GOT3 (cell line): ENCODE data around the gene DIABLO.
"Not testable (repeated sequence)": the region's sequence is repeated elsewhere in the genome, so short reads cannot be mapped to it uniquely, and the experiment has no call there.

ENCODE experiments used
- DNase-seq: peaks from one replicate; lab custom pipeline; 2025; ENCODE audit warnings: mixed read lengths; lab: John Stamatoyannopoulos, UW

Gene DIABLO

DNA sequence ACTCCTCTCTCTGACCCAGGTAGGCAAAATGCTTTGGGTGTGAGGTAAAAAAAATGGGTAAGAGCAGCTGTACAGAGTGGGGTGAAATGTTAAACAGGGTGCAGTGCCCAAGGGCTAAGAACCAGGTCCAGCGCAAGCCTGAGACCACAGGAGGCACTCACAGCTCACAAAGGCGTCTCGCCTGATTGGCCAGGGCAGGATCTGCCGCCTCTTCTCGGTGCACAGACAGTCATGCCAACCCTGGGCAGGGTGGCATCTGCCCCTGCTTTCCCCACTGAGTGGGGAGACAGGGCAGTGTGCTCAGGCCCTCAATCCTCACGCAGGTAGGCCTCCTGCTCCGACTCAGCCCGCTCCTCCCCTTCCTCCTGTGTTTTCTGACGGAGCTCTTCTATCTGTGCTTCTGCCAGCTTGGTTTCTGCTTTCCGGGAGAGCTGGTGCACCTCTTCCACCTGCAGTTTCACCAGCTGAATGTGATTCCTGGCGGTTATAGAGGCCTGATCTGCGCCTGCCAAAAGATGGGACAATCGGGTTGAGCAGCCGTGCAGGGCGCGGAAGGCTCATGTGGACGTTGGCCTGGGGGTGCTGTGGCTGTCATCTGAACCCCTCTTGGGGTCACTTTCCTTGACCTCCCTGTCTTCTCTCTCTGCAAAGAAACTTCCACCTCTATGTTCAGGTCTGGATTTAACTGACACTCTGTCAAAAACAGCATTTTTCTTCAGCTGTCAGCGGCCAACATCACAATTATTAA, 17.6 kb downstream of the DIABLO start:
- DNase-seq: no peak

DNA sequence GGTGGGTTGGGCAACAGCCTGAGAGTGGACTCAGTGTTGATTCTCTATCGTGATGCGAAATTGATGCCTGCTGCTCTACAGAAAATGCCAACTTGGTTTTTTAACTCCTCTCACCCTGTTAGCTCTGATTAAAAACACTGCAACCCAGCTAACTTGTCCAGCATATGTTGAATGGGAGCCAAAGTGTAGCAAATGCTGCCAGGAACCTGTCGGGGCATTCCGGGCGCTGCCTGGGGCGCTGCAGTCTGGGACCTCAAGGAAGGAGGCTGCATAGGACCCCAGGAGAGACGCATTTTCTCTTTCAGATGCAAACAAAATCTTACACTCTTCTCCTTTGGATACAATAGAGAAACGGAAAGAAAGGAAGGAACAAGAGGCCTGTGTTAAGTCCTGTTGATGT, 18.5 kb downstream of the DIABLO start:
- no peak for DNase-seq

DNA sequence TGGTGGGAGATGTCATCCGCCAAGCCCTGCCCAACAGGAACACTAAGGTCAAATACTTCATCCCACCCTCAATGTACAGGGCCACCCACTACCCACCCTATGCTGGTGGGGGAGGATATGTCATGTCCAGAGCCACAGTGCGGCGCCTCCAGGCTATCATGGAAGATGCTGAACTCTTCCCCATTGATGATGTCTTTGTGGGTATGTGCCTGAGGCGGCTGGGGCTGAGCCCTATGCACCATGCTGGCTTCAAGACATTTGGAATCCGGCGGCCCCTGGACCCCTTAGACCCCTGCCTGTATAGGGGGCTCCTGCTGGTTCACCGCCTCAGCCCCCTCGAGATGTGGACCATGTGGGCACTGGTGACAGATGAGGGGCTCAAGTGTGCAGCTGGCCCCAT, 18.9 kb downstream of the DIABLO start:
- DNase-seq: no peak

DNA sequence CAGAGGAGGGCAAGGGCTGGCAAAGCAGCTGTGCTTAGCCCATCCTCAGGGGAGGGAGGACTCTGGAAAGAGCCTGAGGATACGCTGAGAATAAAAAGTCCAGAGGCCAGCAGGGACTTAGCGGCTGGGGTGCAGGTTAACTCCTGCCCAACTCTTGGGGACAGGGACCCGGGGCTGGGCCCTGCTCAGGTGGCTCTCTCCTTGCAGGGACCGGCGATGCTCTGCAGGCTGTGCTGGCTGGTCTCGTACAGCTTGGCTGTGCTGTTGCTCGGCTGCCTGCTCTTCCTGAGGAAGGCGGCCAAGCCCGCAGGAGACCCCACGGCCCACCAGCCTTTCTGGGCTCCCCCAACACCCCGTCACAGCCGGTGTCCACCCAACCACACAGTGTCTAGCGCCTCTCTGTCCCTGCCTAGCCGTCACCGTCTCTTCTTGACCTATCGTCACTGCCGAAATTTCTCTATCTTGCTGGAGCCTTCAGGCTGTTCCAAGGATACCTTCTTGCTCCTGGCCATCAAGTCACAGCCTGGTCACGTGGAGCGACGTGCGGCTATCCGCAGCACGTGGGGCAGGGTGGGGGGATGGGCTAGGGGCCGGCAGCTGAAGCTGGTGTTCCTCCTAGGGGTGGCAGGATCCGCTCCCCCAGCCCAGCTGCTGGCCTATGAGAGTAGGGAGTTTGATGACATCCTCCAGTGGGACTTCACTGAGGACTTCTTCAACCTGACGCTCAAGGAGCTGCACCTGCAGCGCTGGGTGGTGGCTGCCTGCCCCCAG, 19.6 kb downstream of the DIABLO start:
- no peak for DNase-seq

DNA sequence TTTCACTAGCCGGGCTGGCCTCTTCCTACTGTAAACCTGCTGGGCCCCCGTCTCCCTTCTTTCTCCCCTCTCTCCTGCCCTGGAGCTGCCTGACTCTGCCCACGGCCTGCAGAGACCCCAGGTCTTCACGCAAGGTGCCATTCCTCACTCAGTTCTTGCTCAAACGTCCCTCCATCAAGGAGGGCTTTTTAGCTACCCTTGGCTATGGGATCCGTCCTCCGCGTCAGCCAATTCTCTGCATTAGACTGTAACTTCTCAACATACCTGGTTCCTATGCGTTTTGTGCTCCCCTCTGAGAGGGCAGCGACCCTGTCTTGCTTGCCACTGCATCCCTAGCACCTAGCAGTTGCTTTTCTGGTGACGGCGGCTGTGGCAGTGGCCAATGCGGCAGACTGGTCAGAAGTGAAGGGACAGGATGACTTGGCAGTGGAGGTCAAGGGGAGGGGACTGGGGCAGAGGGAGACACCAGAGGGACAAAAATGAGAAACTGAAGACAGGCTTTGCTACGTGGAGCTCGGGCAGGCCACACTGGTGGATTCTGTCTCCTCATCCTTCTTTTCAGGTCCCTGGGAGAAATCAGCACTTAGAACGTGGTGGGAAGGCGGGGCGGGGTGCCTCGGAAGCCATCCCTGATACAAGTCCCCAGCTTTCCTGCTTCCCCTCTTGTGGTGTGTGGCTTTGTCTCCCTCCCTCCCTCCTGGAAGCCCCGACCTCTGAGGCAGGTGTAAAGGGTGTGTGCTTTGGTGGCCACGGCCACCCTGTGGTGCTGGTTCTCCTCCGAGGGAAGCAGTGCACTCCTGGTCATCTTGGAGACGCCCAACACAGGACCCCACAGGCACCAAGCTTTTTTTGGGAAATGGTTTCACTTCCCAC, 20.6 kb downstream of the DIABLO start:
- no peak for DNase-seq

DNA sequence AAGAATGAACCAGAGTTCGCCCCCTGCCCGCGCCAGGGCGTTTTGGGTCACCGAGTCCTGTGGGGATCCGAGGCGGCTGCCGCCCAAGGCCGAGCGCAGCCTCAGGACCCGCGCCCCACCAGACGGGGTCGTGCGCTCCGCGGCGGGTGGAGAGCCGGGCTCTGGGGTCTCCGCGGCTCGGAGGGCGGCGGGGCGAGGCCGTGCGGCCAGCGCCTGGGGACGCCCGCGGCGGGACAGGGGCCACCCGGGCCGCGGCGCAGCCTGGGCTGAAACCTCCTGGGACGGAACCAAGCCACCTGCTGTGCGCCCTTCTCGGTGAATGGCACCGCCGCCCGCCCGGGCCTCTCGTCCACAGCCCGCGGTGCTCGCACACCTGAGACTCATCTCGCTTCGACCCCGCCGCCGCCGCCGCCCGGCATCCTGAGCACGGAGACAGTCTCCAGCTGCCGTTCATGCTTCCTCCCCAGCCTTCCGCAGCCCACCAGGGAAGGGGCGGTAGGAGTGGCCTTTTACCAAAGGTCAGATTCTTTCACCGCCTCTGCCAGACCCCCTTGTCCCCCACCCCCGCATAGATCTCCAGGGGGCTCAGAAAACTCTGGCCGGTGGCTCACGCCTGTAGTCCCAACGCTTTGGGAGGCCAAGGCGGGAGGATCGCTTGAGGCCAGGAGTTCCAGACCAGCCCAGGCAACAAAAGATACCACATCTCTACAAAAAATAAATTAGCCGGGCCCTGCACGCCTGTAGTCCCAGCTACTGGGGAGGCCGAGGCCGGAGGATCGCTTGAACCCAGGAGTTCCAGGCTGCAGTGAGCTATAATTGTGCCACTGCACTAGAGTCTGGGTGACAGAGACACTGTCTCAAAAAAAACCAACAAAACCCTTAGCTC, 21.4 kb downstream of the DIABLO start:
- no peak for DNase-seq

DNA sequence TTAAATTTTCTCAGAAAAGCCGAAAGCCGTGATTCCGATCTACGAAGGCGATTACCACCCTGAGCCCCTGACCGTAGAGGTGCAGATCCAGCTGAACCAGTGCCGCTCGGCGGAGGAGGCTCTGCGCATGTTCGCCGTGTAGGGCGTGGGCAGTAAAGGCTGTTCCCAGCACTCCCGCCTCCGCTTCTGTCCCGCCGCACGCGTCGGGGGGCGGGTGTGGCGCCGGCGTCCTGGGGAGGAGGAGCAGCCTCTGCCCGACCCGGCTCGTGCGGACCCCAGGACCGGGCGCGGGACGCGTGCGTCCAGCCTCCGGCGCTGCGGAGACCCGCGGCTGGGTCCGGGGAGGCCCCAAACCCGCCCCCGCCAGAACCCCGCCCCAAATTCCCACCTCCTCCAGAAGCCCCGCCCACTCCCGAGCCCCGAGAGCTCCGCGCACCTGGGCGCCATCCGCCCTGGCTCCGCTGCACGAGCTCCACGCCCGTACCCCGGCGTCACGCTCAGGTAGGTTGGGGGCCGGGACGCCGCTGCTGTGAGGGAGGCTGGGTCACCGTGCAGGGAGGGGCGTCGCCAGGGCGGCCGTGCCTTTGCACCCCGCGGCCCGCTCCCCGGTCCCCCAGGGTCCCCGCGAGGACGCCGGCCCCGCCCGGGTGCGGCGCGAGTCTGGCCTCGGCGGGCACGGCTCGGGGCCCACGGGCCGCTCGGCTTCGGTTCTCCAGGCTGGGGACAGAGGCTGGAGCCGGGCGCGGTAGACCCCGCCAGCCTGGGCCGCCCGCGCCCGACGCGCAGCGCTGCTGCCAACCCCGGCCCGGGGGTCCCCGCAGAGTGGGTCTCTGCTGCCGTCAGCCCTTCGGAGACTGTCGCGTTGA, 22.3 kb downstream of the DIABLO start, which contains the start of gene B3GNT4:
Gene B3GNT4, plus strand, starts transcription at position 409 of the 866 bp plus-strand sequence. CDS start 910 bp downstream, outside the sequence.
- DNase-seq: no peak

DNA sequence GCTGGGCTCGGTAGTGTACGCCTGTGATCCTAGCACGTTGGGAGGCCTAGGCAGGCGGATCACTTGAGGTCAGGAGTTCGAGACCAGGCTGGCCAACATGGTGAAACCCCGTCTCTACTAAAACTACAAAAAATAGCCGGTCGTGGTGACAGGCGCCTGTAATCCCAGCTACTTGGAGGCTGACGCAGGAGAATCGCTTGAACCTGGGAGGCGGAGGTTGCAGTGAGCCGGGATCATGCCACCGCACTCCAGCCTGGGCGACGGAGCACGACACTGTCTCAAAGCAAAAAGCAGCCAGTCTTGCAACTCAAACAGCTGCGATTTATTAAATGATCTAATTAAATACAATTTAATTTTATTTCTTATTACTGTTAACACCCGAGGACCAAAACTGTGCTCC, 23.0 kb downstream of the DIABLO start:
- not testable (repeated sequence) for DNase-seq

DNA sequence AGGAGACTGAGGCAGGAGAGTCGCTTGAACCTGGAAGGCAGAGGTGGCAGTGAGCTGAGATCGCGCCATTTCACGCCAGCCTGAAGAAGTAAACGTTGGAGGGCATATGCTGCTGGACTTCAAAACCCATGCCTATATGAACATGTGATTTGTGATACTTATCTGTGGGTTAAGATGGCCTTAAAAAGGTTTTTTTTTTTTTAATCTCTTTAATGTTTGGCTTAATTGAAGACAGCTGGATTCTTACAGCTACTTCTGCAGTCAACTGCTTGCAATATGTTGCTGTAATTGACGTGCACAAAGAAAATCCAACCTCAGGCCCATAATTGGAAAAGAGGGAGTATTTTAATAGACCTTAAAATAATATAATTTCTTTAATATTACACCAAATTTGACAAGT, 23.8 kb downstream of the DIABLO start:
- no peak for DNase-seq

DNA sequence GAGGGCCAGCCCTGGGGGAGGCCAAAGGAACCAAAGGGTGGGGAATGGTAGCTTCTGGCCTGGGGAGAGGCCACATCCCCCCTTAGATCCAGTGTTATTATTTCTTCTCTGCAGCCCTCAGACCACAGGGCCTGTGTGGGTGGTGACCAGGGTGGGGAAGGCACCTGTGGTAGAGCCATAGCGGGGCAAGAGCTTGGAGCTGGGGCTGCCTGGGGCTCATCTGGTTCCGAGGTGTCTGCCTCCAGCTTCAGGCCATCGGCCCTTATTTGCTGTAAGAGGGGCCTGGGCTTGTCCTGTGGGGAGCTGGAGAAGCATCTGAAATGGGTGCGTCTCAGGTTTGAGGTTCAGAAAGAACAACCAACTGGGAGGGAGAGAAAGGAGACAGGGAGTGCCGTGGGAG, 24.5 kb downstream of the DIABLO start:
- no peak for DNase-seq

DNA sequence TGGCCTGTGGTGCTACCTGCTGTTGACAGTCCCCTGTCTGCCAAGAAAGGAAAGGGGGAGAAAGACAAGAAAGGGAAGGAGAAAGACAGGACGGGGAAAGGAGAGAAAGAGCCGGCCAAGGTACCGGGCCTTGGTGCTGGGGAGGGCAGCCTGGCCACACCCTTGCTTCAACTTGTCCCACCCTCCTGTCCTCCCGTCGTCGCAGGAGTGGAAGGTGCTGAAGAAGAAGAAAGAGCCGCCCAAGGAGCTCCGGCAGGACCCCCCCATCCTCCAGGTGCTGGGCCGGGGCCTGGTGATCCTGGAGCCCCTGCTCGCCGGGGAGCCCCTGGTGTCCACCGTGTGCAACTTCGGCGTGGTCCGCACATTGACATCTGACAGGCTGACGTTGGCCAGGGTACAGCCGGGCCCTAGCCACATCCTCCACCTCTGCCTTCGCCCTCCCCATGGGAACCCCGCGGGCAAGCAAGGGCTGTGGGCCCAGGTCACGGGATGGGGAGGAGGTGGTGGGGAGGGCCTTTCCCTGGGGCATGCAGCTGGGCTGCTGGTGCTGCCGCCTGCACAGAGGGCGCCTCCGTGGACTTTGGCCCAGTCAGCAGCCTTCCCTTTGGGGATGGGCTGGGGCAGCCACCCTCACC, 25.2 kb downstream of the DIABLO start:
- no peak for DNase-seq

DNA sequence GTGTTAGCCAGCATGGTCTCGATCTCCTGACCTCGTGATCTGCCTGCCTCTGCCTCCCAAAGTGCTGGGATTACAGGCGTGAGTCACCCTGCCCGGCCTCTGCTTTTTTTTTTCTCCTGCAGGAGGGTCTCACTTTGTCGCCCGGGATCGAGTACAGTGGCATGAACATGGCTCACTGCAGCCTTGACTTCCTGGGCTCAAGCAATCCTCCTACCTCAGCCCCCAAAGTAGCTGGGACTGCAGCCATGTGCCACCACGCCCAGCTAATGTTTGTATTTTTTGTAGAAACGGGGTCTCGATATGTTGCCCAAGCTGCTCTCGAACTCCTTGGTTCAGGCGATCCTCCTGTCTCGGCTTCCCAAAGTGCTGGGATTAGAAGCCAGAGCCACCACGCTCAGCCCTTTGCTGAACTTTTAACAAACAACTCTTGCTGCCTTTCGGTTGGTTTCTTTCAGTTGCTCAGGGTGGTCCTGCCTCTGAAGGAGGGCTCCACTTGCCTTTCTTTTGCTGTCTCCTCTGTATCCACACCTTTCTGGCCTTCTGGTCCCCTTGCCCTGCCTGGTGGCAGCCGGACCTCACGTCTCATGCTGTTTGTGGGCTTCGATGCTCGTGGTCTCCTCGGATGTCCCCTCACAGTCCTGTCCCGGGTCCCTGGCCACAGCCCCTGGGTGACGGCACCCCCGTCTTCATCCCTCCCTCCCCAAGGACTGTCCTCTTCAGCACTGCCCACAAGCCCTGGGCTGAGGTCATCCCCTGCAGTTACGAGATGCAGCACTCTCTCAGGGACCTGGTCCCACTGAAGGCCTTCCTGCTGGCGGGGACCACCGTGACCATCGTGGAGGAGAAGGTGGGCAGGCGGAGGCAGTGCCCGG, 26.1 kb downstream of the DIABLO start:
- DNase-seq: no peak

DNA sequence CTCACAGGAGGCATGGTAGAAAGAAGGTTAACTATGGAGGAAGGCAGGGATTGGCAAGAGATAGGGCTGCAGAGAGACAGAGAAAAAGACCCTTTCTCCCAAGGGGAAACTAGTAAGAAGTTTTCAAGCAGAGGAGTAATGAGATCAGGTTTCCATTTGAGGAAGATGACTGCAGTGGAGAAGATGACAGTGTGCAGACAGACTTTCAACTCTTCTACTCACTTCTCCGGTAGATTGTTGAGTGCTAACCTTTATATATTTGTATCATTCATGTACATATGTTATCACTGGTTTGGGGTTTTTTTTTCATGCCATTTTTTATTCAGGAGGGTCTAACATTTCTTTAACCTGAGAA, 28.3 kb downstream of the DIABLO start:
- DNase-seq: no peak

DNA sequence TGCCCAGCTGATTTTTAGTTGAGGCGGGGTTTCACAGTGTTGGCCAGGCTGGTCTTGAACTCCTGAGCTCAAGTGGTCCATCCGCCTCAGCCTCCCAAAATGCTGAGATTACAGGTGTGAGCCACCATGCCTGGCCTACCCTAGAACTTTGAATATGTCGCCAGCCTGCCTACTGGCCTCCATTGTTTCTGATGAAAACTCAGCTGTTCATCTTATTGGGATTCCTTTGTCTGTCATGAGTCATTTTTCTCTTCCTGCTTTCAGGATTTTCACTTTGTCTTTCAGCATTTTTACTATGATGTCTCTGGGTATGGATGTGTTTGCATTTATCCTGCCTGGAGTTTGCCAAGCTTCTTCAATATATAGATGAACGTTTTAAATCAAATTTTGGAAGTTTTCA, 30.4 kb downstream of the DIABLO start:
- no peak for DNase-seq

DNA sequence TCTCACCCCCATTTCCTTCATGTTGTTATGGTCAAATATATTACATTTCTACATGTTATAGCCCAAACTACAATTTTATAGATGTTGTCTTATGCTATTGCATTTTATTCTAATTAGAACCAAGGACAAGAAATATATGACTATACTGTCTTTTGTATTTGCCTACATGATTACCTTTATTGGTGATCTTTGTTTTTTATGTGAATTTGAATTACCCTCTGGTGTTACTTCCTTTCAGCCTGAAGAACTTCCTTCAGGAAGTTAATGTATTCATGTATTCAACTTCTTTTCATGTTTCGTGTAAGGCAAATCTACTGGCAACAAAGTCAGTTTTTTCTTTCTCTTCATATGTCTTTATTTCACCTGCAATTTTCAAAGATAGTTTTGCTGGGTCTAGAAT, 31.0 kb downstream of the DIABLO start:
- no peak for DNase-seq

DNA sequence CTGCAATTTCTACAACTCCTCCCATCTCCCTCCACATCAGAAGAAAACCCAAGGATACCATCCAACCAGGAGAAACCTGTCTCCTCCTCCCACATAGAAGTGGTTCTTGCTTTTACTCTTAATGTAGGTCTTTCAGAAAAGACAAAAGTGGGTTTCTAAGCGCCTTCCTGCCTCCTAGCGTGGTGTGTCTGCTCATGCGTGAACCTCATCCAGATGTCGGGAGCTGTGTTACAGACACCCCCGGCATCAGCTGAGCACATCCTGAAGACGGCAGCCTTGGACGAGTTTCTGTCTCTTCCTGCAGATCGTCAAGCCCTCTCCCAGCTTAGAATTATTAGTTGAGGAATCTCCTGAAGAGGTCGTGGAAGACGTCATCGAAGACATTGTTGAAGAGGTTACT, 33.4 kb downstream of the DIABLO start:
- DNase-seq: no peak

DNA sequence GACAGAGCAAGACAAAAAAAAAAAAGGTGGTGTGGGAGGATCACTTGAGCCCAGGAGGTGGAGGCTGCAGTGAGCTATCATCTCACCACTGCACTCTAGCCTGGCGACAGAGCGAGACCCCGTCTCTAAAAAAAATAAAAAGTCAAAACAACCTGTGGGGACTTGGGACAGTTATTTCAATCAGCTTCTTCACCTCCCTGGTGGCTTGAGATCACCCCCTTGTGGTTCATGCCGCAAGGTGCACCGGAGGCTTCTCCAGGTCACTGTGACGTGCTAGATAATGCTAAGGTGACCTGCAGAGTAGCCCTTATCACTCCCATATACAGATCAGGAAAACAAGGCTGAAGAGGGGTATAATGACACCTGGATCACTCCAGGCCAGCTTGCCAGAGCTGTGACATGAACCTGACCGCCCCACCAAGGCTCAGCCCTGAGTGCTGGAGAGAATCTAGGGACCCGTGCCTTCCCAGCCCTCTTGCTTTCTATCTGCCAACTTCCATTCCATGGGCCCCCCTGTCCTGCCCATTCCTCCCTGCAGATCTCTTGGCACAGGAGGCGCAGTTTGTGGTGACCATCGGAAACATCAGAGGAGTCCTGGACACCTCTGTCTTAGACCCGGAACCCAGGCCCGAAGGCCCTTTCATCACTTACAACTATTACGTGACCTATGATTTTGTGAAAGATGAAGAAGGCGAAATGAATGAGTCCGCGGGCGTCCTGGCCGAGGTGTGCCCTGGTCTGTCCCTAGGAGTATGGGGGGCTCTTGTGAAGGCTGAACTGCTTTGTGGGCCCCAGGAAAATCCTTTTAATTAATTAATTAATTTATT, 34.8 kb downstream of the DIABLO start:
- no peak for DNase-seq
